ENCODE data around the gene AOC1.

GRCh38 chr7:150842716-150843115, 9.6 kb upstream of the AOC1 start:
- no peak for TF ChIP-seq POLR2A (IDR thresholded peaks at IDR 0.05)
- TF ChIP-seq CTCF (IDR thresholded peaks at IDR 0.05), result no peak

Measured in right lobe of liver (tissue), 4 donors.